Measurements from ENCODE around the gene CFAP92.

GRCh38 chr3:128991355-128991895, 2.5 kb downstream of the CFAP92 start:
- TF ChIP-seq CTCF (IDR thresholded peaks at IDR 0.05) (no peak), EP300 (IDR thresholded peaks at IDR 0.05) (no peak), POLR2AphosphoS5 (IDR thresholded peaks at IDR 0.05) (no peak)

Measured in sigmoid colon (tissue), 4 donors.